NCI-H2107 treated with DMSO at 0.1 percent for 48 hours (cell line): Measurements from ENCODE around the gene PRSS38.
"Not testable (repeated sequence)": the region's sequence is repeated elsewhere in the genome, so short reads cannot be mapped to it uniquely, and the experiment has no call there.

Experiments
- DNase-seq: peaks from one replicate; lab custom pipeline; 2025; ENCODE audit not compliant: unreplicated experiment; lab: John Stamatoyannopoulos, UW

PRSS38 gene

GRCh38 chr1:227838181-227838580 lies 22.7 kb downstream of the PRSS38 start:
- no peak for DNase-seq

- no peak for DNase-seq
These were observed 25.6 kb downstream of the PRSS38 start for GRCh38 chr1:227841096-227841495.

- no peak for DNase-seq
These were observed 29.1 kb downstream of the PRSS38 start for GRCh38 chr1:227844320-227845146.

GRCh38 chr1:227845147-227845458 lies 29.6 kb downstream of the PRSS38 start:
- no peak for DNase-seq

- DNase-seq, result no peak
These were observed 30.0 kb downstream of the PRSS38 start for GRCh38 chr1:227845519-227845918.

- no peak for DNase-seq
These were observed 30.9 kb downstream of the PRSS38 start for GRCh38 chr1:227846265-227846858.

- not testable (repeated sequence) for DNase-seq
These were observed 31.6 kb downstream of the PRSS38 start for GRCh38 chr1:227847046-227847445.

- DNase-seq, result no peak
These were observed 33.0 kb downstream of the PRSS38 start for GRCh38 chr1:227848430-227848932.

GRCh38 chr1:227849251-227849650 lies 33.8 kb downstream of the PRSS38 start:
- no peak for DNase-seq

- no peak for DNase-seq
These were observed 38.7 kb downstream of the PRSS38 start for GRCh38 chr1:227854189-227854588.

GRCh38 chr1:227855687-227856086 lies 40.2 kb downstream of the PRSS38 start:
- no peak for DNase-seq

- no peak for DNase-seq
These were observed 40.8 kb downstream of the PRSS38 start for GRCh38 chr1:227856147-227856858.

GRCh38 chr1:227864882-227865281 lies 49.4 kb downstream of the PRSS38 start:
- no peak for DNase-seq

GRCh38 chr1:227869279-227869842 lies 53.9 kb downstream of the PRSS38 start:
- DNase-seq, result no peak

GRCh38 chr1:227869851-227870305 lies 54.4 kb downstream of the PRSS38 start:
- DNase-seq, result no peak

- DNase-seq, result no peak
These were observed 54.9 kb downstream of the PRSS38 start for GRCh38 chr1:227870366-227870765.

GRCh38 chr1:227871892-227872291 lies 56.4 kb downstream of the PRSS38 start:
- not testable (repeated sequence) for DNase-seq

GRCh38 chr1:227877810-227878209 lies 62.3 kb downstream of the PRSS38 start:
- not testable (repeated sequence) for DNase-seq

GRCh38 chr1:227880342-227880924 lies 65.0 kb downstream of the PRSS38 start:
- no peak for DNase-seq

GRCh38 chr1:227883073-227883520 lies 67.6 kb downstream of the PRSS38 start:
- DNase-seq, result no peak
